Raji (cell line): ENCODE data around the gene CDKN2AIP.

Experiments
- POLR2A ChIP-seq: IDR thresholded peaks from 2 replicates; pipeline ENCODE4 v1.6.1; 2011; ENCODE audit warnings: low read depth, low read length, control low read depth; ENCODE audit not compliant: insufficient read depth

The CDKN2AIP gene

DNA sequence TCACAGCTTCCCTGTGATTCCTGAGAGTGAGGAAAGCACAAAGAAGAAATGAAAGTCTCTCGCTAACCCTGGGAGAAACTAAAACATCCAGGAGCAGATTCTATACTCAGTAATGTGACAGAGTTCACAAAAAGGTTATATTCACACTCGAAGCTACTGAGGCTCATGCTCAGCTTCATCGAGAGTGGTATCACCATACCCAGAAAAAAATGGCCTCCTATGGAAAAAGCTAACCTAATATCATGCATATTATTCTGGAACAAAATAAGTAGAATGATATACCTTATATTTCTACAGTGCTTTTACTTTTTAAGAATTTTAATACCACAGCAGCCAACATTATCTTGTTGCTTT is 13.5 kb upstream of the CDKN2AIP start:
- no peak for TF ChIP-seq POLR2A

DNA sequence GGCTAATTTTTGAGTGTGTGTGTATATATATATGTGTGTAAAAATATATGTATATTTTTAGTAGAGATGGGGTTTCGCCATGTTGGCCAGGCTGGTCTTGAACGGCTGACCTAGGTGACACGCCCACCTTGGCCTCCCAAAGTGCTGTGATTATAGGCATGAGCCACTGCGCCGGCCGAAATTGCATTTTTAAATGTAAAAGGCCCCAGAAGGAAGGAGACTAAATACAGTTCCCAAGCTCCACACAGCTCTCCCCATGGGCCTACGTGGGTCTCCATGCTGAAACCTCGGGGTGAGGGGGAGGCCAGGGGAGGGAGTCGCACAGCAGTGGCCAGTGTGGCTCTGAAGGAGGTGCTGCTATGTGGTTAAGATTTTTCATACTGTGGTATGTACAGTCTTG is 12.8 kb upstream of the CDKN2AIP start:
- TF ChIP-seq POLR2A: no peak

DNA sequence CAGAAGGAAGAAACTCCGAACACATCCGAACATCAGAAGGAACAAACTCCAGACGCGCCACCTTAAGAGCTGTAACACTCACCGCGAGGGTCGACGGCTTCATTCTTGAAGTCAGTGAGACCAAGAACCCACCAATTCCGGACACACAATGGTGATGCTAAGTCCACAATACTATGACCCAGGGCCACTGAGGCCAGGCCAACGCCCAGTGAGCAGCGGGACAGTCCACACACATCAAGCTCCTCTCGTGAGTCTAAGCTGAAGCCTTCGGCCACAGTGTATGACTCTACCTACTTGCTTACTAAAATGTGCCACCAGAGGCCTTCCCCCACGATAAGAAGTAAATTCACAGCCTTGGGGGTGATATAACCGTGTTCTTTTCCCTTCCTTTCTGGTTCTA is 10.2 kb upstream of the CDKN2AIP start:
- no peak for TF ChIP-seq POLR2A

DNA sequence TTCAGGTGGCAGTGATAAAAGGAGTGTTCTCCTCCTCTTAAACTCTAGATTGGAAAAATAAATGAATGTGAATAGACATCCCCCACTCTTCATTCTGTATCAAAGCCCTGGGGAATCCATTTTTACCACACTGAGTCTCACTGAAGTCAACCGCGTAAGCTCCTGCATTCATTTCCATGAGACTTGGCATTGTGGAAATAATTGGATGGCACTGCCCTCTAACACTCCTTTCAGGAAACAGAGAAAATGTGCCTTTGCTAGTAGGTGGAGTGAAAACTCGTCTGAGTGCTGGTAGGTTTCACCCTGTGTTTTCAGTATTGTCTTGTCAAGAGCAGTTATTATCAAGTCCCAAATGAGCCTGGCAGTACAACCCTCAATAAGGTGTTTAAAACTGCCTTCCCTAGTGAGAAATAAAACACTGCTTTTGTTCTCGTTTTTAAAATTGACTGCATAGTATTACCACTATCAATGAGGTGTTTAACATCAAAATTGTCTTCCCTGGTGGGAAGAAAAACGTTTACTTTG is 9.7 kb upstream of the CDKN2AIP start:
- no peak for TF ChIP-seq POLR2A

DNA sequence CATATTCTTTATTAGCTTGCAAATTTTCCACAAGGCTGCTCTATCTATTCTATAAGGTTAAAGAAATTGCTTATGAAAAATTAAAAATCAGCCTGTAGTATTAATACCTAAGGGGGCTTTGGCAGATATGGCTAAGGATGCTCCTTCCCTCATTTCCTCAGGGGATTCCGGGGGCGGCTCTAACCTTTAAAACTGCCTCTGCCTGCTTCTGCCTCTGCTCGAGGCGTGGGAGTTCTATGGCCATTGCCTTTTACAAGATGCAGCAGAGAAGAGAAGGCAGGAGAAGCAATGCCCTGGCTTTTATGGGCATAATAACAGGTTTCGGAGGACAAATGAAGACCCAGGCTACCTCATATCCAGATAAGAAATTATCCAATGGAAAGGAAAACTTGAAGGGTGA is 8.6 kb upstream of the CDKN2AIP start:
- TF ChIP-seq POLR2A: no peak

DNA sequence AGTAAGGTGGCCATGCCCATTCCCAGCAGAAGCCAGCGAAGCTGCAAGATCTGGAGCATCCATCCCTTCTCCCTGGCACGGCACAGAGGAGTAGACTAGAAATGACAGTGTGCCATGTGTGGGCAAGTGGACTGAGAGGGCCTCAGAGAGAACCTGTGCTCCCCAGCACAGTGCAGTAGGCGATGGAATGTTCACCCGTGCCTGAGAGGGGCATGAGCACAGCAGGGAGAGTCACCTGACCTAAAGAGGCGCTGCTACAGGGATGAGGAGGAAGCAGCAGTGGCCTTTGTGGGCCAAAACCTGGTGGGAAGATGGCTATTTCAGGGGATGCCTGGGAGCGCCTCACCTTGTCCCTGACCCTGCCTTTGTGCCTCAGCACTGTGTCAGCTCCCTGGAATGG is 8.0 kb upstream of the CDKN2AIP start:
- TF ChIP-seq POLR2A: no peak

DNA sequence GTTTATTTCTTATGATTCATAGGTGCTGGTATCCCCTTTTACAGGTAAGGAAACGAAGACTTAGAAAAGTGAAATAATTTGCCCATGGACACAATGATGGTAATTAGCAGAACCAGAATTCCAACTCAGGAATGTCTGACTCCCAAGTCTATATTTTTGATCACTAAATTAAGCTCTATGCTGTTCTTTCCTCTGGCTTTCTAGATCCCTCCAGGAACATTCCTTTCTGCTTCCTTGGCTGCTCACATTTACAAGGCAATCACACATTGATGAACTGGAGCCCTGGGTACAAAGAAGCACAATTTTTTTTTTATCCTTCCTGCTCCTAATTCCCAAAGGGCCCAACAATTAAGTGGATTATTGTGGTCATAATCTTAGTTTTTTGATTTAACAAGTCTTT is 7.0 kb upstream of the CDKN2AIP start:
- no peak for TF ChIP-seq POLR2A

DNA sequence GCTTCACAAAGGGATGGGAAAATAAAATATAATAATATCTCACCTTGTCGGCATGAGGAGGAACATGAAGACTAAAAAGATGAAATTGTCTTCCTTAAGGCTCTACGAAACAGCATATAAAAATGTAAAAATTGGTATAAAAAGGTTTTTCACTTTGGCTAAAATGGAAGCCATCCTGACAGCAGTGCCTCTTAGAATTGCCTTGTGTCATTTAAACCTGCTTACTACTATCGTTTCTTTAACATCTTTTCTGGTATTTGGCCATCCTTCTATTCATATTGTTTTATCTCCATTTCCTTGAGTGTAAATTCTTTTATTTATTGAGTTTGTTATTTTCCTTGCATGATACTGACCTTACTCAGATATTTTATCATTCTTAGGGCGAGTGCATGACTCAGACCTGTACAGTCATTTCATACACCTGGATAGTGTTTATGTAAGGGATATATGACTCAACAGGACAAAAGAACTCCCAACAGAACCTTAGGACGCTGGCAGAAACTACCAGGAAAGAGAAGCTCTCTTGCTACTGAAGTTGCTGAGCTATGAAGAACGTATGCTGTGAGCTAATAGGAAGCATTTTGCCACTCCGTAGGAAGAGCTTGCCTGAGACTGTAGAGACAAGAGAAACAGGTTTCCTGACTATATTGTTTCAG is 5.8 kb upstream of the CDKN2AIP start:
- no peak for TF ChIP-seq POLR2A

DNA sequence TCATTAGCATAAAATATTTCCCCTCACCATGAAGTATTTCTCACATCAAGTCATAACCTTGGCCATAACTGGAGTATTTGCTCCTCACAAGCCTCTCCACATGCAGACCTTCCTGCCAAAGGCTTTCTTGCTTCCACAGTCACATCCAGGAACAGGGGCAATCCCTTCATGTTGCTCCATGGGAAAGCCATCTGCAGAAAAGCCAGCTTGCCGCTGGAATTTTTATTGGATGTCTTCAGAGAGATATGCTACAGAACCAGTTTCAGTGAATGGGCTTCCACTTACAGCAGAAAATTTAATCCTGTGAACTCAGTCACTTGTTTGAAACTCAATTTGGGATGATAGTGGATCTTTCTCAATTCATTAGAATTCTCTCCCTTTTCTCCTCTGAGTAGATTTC is 3.2 kb upstream of the CDKN2AIP start:
- no peak for TF ChIP-seq POLR2A

DNA sequence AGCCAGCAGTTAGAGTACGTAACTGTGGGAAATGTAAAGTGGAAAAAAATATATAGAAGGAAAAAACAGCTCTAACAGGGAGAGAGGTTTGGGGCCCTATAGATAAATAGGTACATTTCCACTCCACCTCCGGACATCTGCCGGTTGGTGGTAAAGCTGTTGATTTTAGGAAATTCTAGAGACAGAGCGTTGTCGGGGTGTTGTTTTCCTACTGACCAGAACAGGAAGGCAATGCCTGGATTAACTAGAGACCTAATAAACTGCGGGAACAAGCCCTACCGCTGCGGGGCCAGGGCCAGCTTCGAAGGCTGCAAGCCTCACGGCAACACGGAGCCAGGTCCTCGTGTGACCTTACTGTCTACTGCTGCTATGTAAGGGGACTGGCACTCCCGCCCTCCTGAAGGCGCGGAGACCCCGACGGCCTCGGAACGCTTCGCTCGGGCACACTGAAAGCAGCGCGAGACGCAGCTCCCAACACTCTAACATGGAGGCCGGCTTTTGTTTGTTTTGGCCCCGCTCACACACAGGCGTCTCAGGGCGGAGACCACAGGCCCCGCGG is 702 bp upstream of the CDKN2AIP start:
- TF ChIP-seq POLR2A: no peak

DNA sequence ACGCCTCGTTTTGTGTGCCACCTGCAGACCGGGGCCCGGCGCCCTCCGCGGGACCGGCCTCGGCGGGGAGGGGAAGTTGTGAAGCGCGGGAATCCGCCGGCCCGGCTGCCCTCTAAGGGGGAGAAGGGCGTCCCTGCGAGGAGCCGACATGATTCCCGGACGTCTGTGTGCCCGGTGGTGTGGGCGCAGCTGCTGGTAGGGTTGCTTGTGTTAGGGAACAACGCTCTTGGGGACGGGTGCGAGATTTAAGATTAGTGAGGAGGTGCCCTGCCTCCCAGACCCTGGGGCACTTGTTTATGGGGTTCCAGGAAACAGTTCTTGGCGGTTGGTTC is 627 bp downstream of the CDKN2AIP start:
- TF ChIP-seq POLR2A: no peak

DNA sequence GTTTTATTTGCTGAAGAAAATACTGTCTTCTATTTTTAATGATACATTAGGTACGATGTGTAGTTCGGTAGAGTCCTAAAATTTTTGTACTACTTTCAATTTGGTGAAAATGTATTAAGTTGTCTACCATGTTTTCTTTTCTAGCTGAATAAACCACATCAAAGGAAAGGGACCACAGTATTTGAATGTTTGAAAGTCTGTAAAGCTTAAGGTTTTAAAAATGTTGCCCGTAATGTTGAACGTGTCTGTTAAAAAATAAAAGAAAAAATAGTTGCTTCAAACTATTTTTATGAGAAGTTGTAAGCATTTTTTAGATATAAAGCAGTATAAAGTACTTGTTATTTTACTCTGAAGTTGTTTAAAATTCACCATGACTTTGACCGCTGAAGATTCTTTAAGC is 3.2 kb downstream of the CDKN2AIP start:
- TF ChIP-seq POLR2A: no peak

DNA sequence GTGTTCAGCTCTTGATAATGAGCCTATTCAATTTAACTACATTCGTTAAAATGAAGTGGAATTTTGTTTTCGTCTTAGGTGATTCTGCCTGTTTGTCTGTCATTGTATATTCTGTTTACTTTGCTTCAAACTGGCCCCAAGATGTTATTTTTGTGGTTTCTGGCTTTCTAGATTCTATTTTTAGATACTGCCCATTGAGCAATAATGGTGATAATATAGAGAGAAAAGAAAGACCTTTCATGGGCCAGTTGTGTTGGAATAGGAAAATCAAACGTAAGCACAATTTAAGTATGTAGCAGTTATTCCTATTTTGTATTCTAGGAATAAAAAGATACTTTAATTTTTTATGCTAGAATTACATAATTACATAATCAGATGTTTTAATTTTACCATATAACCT is 4.0 kb downstream of the CDKN2AIP start:
- no peak for TF ChIP-seq POLR2A

DNA sequence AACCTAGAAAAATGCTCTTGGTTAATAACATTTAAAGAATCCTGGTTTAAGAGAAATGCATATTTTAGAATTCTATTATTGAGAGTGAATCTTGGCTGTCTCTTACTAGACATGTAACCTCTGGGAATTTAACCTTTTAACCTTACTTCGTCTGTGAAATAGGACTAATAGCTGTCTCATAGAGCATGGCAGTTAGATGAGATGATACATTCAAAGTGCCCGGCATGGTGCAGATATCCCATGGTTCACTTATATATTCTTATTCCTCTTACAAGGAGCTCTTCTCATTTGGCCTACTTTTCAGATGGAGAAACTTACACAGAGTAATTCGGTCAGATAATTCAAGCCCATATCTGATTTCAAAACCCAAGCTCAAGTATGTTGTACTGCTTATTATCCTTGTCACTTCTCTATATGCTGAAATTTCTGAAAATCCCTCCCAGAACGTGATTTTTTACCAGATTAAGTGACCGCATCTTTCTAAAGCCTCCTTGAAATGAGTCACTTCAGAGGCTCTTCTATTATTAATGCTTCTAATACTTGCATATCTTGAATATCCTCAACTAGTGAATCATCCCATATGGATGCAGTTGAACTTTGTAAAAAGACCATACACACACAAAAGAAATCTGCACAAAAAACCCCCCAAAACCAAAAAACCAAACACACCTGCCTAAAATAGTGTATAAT is 4.9 kb downstream of the CDKN2AIP start:
- no peak for TF ChIP-seq POLR2A

DNA sequence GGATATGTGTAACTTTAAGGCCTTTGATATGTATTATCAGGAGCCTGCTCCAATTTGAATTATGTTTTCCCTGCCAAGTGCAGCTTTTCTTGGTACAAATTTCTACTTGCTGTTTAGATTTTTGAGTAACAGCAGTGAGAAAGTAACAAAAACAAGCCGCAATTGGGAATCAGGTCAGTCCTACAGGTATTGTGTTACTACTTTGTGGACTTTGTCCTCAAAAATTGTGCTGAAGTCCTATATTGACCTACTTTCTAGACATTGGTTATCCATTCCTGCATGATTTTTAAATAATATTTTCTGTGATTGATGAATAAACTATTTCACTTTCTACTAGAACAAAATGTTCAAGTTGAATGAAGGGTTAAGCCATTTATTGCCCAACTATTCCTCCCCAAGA is 5.7 kb downstream of the CDKN2AIP start:
- TF ChIP-seq POLR2A: no peak

DNA sequence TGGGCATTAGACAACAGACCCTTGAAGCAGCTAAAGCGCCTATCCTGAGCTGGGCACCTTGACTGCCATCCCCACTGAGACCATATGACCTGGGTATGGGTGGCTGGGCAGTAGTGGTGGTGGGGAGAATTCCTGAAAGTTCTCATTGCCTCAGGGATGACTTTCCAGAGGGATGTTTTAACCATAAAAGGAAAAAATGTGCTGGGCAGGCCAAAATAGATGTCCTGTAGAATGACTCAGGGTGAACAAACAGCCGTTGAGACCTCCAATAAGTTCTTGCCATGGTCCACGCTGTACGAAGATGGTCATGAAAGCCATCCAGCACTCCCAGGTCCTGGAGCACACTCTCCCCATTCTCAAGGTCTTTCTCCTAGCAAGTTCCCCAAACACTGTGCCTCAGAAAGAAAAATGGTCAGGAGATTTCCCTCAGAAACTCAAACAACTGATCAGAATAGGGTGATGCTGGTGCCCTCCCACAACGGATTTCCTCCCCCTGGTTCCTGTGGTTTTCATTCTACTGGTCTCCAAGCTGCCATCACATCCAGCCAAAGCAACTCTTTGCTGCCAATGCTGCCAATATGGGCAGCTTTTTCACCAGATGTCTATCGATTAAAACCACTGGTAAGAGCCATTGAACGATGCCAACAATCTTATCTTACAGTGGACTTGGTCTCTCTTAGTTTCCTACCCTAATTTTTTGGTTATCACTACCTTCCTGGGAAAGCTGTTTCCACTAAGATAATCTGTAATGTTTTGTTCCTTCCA is 11.2 kb downstream of the CDKN2AIP start:
- TF ChIP-seq POLR2A: no peak

DNA sequence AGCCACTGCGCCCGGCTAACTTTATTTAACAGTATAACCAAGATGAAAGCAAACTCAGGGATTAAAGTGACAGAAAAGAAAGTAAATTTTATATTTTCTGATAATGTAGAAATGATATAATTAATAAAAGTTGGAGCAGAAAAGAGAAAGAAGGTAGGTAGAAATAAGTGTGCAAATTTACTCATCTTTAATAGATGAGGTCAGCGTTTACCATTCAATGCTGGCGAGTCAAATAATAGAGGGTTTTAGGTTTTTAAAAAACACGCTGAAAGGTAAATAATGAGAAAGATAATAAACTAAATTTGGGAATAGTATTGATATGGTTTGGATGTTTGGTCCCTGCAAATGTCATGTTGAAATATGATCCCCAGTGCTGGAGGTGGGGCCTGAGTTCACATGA is 13.6 kb downstream of the CDKN2AIP start:
- TF ChIP-seq POLR2A: no peak

DNA sequence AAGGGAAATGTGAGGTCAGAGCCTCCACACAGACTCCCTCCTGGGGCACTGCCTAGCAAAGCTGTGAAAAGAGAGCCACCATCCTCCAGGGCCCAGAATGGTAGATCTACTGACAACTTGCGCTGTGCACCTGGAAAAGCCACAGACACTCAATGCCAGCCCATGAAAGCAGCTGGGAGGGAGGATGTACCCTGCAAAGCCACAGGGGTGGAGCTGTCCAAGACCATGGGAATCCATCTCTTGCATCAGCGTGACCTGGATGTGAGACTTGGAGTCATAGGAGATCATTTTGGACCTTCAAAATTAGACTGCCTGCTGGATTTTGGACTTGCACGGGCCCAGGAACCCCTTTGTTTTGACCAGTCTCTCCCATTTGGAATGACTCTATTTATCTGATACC is 22.8 kb downstream of the CDKN2AIP start:
- no peak for TF ChIP-seq POLR2A
